ENCODE results near the gene TMX2.

Gene TMX2

DNA sequence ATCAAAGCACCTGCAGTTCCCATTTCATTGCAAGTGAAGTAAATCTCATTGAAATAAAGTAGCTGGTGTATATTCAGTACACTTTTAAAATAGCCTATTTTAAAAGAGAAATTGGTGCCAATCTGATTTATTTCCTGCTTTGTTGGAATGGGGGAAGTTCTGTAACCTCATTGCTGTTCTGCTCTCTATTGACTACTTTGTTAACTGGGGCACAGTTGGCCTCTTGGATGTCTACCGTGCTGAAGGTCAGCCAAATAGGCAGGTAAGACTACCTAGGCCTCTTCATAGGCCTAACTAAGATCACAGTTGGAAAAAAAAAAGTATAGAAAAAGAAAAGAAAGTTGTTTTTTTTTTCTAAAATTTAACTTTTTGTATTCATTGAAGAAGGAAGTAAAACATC lies 58.4 kb downstream of the TMX2 start:
- intact Hi-C loops (cut with DNase I; ENCODE audit: low total_unique reads): no loop called here
- H3K27ac ChIP-seq: no peak overlapping the region

DNA sequence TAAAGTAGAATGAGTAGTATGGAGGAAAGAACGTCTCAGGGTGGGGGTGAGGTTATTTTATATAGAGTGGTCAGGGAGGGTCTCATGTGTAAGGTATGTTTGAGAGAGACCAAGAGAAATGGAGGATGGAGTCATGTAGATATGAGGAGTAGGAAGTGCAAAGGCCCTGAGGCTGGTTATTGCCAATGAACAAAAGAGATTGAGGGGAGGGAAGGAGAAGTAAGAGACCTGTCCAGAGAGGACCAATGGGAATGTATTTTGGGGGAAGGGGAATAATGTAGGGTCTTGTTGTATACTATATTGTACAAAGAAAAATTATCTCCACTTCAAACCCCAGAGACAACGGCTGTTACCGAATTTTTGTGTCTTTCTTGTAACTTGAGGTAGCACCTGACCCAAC lies 59.0 kb downstream of the TMX2 start:
- no peak overlapping the region for H3K27ac ChIP-seq
- no peak overlapping the region for H3K4me3 ChIP-seq
- peaks cover 0 to 90% (median 44%) of the 10 kb centered on the region in 4 donors for H3K4me1 ChIP-seq
- no peaks in the 10 kb centered on the region for H3K36me3 ChIP-seq
- TF ChIP-seq, protein P1, sequence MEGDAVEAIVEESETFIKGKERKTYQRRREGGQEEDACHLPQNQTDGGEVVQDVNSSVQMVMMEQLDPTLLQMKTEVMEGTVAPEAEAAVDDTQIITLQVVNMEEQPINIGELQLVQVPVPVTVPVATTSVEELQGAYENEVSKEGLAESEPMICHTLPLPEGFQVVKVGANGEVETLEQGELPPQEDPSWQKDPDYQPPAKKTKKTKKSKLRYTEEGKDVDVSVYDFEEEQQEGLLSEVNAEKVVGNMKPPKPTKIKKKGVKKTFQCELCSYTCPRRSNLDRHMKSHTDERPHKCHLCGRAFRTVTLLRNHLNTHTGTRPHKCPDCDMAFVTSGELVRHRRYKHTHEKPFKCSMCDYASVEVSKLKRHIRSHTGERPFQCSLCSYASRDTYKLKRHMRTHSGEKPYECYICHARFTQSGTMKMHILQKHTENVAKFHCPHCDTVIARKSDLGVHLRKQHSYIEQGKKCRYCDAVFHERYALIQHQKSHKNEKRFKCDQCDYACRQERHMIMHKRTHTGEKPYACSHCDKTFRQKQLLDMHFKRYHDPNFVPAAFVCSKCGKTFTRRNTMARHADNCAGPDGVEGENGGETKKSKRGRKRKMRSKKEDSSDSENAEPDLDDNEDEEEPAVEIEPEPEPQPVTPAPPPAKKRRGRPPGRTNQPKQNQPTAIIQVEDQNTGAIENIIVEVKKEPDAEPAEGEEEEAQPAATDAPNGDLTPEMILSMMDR (IDR thresholded peaks at IDR 0.05): no peak
- DNase-seq: no peak
- intact Hi-C loops (cut with DNase I; ENCODE audit: low total_unique reads): no loop called here
- H3K9me3 ChIP-seq: no peaks in the 10 kb centered on the region
- no peaks in the 10 kb centered on the region for H3K27me3 ChIP-seq

More for the DNA sequence above, 58.4 kb downstream of the TMX2 start:
- Histone ChIP-seq H3K36me3 (no peaks in the 10 kb centered on the region), H3K9me3 (no peaks in the 10 kb centered on the region), H3K4me1 (peaks cover 0 to 90% (median 43%) of the 10 kb centered on the region in 4 donors), H3K27me3 (no peaks in the 10 kb centered on the region), H3K4me3 (no peak overlapping the region)
- TF ChIP-seq, protein P1 (IDR thresholded peaks at IDR 0.05): no peak
- no peak for DNase-seq

DNA sequence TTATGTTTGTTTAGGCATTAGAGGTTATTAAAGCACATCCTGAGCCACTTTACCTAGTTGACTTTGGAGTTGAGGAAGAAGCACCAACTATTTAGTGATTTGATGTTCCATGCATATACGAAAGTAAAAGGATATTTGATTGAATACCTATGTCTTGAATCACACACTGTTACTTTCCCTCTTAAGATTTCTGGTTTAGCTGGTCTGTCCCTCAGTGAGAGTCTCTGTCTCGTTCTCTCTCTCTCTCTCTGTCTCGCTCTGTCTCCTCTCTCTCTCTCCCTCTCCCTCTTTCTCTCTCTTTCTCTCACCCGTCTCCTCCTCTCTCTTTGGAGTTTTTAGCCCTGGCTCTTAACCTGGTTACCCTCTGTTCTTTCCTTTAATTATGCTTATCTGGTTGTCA lies 60.2 kb downstream of the TMX2 start:
- Histone ChIP-seq H3K27ac (no peak overlapping the region), H3K9me3 (no peaks in the 10 kb centered on the region), H3K27me3 (no peaks in the 10 kb centered on the region), H3K36me3 (no peaks in the 10 kb centered on the region), H3K4me3 (no peak overlapping the region), H3K4me1 (peaks cover 6 to 90% (median 54%) of the 10 kb centered on the region in 4 donors)
- no peak for DNase-seq
- TF ChIP-seq, protein P1 (IDR thresholded peaks at IDR 0.05): no peak
- intact Hi-C loops (cut with DNase I; ENCODE audit: low total_unique reads): no loop called here

DNA sequence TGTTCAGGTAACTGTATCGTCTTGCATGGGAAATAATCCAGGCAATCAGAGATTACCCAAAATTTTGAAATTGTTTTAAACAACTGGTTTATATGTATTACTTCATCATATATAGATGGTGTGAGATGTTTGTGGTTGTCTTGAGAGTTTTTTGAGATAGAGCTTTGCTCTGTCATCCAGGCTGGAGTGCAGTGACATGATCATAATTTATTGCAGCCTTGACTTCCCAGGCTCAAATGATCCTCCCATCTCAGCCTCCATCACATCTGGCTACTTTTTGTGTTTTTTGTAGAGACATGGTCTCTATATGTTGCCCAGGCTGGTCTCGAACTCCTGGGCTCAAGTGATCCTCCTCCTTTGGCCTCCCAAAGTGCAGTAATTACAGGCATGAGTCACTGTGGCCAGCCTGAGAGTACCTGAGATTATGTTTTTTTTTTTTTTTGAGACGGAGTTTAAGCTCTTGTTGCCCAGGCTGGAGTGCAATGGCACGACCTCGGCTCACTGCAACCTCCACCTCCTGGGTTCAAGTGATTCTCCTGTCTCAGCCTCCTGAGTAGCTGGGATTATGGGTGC lies 60.7 kb downstream of the TMX2 start:
- TF ChIP-seq, protein P1 (IDR thresholded peaks at IDR 0.05): no peak
- intact Hi-C loops (cut with DNase I; ENCODE audit: low total_unique reads): no loop called here
- DNase-seq: no peak
- H3K36me3 ChIP-seq: no peaks in the 10 kb centered on the region
- H3K9me3 ChIP-seq: no peaks in the 10 kb centered on the region
- peaks cover 7 to 90% (median 59%) of the 10 kb centered on the region in 4 donors for H3K4me1 ChIP-seq
- no peak overlapping the region for H3K27ac ChIP-seq
- no peaks in the 10 kb centered on the region for H3K27me3 ChIP-seq
- no peak overlapping the region for H3K4me3 ChIP-seq

DNA sequence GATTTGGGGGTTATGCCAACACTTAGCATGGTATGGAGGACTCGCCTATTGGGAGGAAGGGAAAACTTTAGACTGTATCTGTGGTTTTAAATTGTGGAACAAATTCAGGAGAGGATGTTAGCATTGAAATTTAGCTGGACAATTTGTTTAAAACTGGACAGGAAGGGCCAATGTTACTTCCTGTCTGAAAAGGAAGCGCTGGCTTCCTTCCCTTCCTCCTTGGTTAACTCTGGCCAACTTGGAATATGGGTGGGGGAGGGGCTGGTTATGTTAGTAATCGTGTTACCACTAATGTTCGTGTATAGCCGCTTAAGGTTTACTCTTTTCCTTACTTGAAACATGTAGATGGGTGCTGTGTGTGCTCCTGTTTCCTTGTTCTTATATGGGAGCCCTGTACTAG lies 63.1 kb downstream of the TMX2 start:
- peak in 1 of 2 donors; percentile 46 for DNase-seq
- Histone ChIP-seq H3K27me3 (no peaks in the 10 kb centered on the region), H3K4me3 (no peak overlapping the region), H3K4me1 (peaks cover 7 to 93% (median 71%) of the 10 kb centered on the region in 4 donors), H3K27ac (peak overlapping the region; percentile 73 to 87), H3K36me3 (no peaks in the 10 kb centered on the region), H3K9me3 (no peaks in the 10 kb centered on the region)
- TF ChIP-seq, protein P1 (IDR thresholded peaks at IDR 0.05): no peak
- intact Hi-C loops (cut with DNase I; ENCODE audit: low total_unique reads): no loop called here
